HG02840 (cell line): ENCODE results near the gene C19orf44.

ENCODE experiments used
- ATAC-seq: cut with Tn5 transposase; IDR thresholded peaks from one replicate; pipeline ENCODE4 v1.9.1; 2021; ENCODE audit warnings: mild to moderate bottlenecking, moderate library complexity, moderate number of reproducible peaks; ENCODE audit not compliant: unreplicated experiment, low FRiP score

Gene C19orf44

GRCh38 chr19:16514383-16515019 is 18.3 kb downstream of the C19orf44 start:
- no peak for ATAC-seq

DNA sequence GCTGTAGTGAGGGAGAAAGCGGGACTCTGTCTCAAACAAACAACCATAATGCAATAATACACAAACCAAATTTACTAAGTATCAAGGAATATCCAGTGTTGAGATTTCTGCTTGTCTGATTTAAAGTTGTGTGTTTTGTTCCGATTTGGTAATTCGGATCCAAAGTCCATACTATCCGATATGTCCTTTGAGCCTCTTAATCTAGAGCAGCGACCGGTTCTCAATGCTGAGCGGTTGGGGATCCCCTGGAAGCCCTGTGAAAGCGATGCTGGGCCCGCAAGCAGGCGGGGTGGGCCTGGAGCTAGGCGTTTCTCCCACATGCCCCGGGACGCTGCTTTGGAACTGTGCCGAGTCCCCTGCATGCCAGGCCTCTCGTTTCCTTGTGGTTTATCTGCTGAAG is 20.2 kb downstream of the C19orf44 start:
- ATAC-seq = no peak

DNA sequence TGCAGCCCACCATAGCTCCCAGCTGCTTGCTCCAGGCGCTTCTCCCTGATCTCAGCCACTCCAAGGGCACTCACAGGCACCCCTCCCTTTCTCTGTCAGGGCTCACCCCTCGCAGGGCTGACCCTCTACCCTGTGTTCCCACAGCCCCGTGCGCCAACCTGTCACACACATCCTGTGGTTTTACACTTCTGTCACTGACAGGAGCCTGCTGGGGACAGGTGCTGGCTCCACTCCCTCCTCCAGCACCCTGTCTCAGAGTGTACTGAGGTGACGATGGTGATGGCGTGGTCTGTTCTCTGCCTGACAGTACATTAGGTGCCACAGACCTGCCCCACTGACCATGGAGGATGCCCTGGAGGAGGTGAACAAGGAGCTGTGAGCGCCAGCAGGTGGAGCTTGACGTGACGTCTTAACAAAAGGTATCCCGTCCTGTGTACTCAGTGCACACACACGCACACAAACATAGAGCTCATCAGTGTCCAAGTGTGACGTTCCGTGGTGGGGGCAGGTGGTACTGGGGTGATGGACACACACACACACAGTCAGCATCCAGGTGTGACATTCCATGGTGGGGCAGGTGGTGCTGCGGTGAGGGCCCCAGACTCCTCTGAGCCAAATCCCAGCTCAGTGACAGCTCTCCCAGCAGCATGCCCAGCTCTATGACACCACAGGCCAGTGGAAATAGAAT is 20.9 kb downstream of the C19orf44 start:
- ATAC-seq = no peak

GRCh38 chr19:16518061-16518460 is 21.9 kb downstream of the C19orf44 start:
- no peak for ATAC-seq

GRCh38 chr19:16518483-16519229 is 22.5 kb downstream of the C19orf44 start:
- ATAC-seq = no peak

DNA sequence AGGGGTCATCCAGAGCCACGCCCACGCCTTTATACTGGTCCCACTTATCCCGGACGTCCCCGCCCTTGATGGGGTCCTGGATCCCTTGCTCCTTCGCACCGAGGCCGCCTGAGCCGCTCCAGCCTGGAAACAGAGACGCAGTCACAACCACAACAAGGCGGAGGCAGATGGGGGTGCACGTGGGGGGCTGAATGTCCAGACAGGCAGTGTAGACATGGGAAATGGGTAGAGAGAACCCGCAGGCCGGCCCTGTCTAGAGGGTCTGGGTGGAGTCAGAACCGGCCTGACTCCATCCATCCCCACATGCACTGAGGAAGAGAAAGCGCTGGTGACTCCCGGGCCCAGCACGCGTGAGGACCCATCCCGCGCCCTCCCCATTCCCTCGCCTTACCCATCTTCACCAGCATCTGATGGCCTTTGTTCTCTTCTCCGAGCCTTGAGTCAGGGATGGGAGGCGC is 23.1 kb downstream of the C19orf44 start:
- ATAC-seq = no peak

DNA sequence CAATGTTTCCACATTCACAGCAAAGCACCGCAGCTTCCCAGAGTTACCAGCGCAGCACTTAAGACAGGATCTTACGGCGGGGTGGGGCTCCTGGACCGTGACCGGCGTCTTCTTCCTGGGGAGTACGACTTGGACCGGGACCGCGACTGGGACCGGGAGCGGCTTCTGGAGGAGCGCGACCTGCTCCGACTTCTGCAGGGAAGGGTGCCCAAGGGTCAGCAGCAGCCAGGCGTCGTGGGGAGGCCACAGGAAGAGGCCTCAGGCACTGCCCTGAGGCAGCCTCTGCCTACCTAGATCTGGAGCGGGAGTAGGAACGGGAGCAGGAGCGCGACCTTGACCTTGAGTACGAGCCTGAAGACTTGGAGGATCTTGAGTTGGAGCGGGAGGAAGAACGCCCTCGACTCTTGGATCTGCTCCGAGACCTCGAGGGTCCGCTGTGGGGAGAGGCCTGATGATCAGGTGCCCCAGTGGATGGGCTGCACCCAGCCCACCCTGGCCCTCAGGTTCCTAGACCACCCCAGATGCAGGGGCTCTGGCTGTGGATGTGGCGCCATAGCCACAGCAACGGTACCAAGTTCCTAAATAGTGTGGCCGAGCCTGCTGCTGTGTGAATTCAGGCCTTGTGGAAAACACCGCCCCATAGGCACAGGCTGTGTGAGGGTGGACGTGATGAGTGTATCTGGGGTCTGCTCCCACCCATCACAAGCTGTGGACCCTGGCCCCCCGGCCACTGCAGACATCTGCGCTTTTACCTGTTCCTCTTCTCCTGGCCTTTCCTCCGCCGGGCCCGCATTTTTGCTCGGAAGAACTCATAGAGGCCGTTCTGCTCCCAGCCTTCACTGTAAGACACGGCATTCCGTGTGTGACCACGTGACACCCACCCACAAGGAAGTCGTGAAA is 24.1 kb downstream of the C19orf44 start:
- no peak for ATAC-seq

DNA sequence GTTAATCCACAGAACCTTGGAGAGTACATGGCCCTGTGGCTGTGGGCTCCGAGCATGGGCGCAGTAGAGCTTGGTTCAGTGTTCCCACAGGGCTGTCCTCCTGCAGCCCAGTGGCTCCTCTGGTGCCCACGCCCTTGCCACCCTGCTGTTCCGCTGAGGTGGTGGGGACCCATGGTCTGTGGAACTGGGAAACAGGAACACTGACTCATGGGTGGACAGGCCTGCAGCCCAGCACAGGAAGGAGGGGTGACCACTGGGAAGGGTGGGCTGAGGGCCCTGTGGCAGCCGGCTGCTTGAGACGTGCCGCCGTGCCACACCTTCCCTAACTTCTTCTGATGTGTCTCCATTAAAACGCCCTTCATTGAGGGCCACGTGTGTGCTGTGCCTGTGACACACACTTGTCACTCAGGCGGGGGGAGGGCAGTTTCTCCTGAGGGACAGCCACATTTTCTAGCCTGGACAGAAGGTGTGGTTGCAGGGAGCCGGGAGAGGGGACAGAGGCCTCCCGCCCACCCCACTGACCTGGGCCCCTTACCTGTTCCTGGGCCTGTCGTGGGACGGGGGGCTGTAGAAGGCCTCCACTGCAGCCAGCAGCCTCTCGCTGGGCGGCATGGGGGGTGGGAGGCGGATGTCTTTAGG is 24.9 kb downstream of the C19orf44 start:
- no peak for ATAC-seq

- no peak for ATAC-seq
Measured at GRCh38 chr19:16521715-16522289, 25.6 kb downstream of the C19orf44 start.

- no peak for ATAC-seq
Measured at GRCh38 chr19:16522559-16523377, 26.6 kb downstream of the C19orf44 start.

- no peak for ATAC-seq
Measured at GRCh38 chr19:16524991-16525734, 29.0 kb downstream of the C19orf44 start.

DNA sequence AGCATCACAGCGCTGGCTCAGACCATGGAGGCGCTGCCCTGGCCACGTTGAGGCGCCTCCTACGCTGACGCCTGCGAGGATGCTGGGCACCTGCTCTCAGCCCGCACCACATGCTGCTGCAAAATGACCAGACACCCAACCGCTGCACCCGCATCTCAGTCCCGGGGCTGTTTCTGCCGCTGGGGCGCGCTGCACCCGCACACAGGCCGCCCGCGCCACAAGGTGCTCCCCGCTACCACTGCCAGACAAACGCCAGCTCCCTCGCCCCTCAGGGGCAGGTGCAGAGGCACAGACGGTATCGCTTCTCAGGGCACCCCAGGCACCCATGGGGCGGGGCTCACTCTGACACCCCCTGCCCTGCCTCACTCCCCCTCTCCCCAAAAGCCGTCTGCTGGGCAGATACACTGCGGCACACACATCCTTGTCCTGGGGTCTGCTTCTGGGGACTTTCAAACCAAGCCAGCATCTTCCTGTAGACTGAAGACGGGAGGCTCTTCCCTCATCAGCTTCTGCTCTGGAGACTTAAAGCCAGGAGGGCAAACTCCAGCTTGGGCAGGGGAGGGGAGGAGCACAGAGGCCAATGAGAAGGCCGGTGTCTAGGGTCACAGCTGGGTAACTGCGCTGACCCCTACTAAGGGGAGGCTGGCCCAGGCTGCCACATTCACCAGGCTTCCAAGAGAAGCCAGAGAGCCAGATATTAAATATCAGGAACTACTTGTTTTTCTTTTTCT is 29.7 kb downstream of the C19orf44 start:
- ATAC-seq = no peak

DNA sequence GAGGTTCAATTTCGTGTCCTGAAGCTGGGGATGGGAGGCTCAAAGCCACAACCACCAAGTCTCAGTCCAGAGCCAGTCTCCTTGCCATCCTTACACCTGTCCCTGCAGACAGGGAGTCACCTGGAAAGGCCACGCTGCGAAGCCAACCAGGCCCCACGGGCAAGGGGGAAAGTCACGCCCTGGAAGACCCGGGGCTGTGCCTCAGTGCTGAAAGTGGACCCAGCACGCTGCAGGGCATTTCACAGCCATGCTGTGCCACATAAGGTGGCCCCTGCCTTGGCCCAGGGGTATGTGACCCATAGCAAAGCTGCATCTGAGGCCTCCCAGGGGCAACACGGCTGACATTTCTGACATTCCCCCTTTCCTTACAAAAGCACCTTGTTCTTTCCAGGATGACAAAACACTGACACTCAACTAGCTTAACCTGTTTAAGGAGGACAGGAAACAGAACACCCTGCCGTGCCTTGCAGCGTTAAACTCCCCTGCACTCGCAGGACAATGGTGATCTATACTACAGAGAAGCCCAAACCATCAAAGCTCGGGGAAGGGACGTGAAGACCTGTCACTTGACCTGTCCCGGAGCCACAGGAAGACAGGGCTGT is 31.2 kb downstream of the C19orf44 start:
- no peak for ATAC-seq

DNA sequence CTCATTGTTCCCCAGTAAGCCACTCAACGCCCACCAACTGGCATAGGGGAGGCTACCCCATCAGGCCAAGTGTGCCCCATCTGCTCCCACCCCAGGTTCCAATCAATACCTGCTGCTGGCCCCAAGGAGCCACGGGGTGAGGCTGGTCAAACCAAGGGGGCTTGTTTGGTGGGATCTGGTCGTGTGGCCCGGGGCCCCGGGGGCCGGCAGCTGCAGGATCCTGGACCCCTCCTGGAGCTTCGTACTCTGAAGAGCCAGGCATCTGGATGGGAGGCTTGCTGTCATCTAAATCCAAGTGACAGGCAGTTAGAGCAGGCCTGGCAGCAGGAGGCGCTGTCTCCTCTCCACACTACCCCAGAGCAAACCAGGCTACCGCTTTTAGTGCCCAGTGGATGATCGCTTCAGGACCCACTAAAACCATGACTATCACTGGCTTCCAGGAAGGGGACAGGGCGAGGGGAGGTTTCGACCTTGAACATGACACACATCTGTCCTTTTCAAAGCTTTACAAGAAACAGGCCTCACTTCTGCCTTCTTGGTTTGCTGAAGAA is 31.9 kb downstream of the C19orf44 start:
- ATAC-seq = no peak

DNA sequence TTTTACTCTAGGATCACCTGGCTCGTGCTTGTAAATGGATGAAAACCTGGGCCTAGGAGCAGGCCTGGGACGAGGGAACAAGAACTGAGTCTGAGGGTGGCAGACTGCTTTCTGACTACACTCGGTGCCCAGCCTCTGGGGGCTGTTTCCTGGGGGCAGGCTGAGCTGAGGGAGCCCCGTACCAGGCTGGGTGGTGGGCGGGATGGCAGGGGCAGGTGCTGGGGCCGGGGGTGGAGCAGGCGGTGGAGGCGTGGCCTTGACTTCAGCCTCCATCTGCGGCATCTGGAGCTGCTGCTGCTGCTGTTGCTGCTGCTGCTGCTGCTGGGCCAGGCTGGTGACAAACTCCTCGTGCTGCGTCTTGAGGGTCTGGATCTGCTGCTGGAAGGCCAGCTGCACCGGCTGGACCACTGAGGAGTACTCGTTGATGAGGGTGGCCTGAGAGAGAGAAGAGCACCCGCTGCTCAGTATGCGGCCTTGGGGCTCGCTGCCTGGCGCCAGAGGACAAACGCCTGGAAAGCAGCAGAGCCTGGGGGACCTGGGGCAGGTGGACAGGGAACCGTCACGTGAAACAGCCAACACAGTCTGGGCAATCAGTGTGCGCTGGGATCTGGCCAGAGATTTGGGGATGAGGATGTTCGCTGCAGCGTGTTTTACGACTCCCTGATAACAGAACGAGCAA is 33.4 kb downstream of the C19orf44 start:
- ATAC-seq = no peak
